K562 (cell line): ENCODE measurements around the gene WSCD2.

ENCODE experiments used
- CTCF ChIP-seq, 3 experiments: IDR thresholded peaks in 2 of 3; conservative IDR thresholded peaks in 1 of 3; 2 replicates each; pipeline ENCODE4 v1.5.1; 2011 to 2012; ENCODE audit warnings: low read length in 3 of 3, mild to moderate bottlenecking in 3 of 3, control low read depth in 2 of 3, improper control_type of control experiment in 1 of 3, inconsistent platforms in 1 of 3, low read depth in 1 of 3, mixed read lengths in 1 of 3, moderate library complexity in 1 of 3; ENCODE audit not compliant: insufficient read depth in 2 of 3
- EZH2 ChIP-seq: IDR thresholded peaks from 2 replicates; pipeline ENCODE4 v1.6.1; 2012; ENCODE audit warnings: low read depth, mild to moderate bottlenecking, inconsistent platforms, low read length, borderline replicate concordance
- JUND ChIP-seq, 2 experiments: IDR thresholded peaks; 2 replicates in 1 of 2; 3 replicates in 1 of 2; pipeline ENCODE4 v1.6.1; 2011; ENCODE audit warnings: borderline replicate concordance in 2 of 2, low read depth in 2 of 2, low read length in 2 of 2, improper control_type of control experiment in 1 of 2, missing biosample characterization in 1 of 2, missing genetic modification characterization in 1 of 2, missing genetic modification reagents in 1 of 2
- MYC ChIP-seq, 2 experiments: fragments of 250-450 bp in 1 of 2; sonication (Bioruptor Pico) in 1 of 2; IDR thresholded peaks; 2 replicates each; pipeline versions ENCODE4 v1.5.1 to v1.6.1; 2012 to 2021; ENCODE audit warnings: low read depth in 2 of 2, borderline replicate concordance in 1 of 2, improper control_type of control experiment in 1 of 2, low read length in 1 of 2, mild to moderate bottlenecking in 1 of 2, moderate library complexity in 1 of 2
- PCBP2 ChIP-seq: fragments of 200-400 bp; formaldehyde crosslinking; IDR thresholded peaks from 2 replicates; pipeline ENCODE4 v1.6.1; 2018; ENCODE audit warnings: low read length, low read depth, mild to moderate bottlenecking, moderate library complexity; ENCODE audit not compliant: poor library complexity, severe bottlenecking
- RBBP5 ChIP-seq: fragments of 200-600 bp; sonication (generic); IDR thresholded peaks from 2 replicates; pipeline ENCODE4 v1.6.1; 2012; ENCODE audit warnings: borderline replicate concordance, mild to moderate bottlenecking, low read length, control low read depth, inconsistent platforms; ENCODE audit not compliant: insufficient read depth, poor library complexity, severe bottlenecking
- YY1 ChIP-seq, 3 experiments: IDR thresholded peaks; 2 replicates each; pipeline ENCODE4 v1.6.1; 2011; ENCODE audit warnings: low read length in 2 of 3, mild to moderate bottlenecking in 2 of 3, moderate library complexity in 2 of 3, borderline replicate concordance in 1 of 3, control low read depth in 1 of 3, low read depth in 1 of 3; ENCODE audit not compliant: insufficient read depth in 3 of 3, insufficient replicate concordance in 2 of 3, control insufficient read depth in 1 of 3, insufficient read length in 1 of 3; ENCODE audit errors: extremely low read depth in 1 of 3
- ZHX1 ChIP-seq: fragments of 150-350 bp; conservative IDR thresholded peaks from 2 replicates; pipeline ENCODE4 v1.6.1; 2014; ENCODE audit warnings: low read length
- ZNF140 ChIP-seq: fragments of 250-450 bp; sonication (Bioruptor Pico); IDR thresholded peaks from 2 replicates; pipeline ENCODE4 v1.8.0; 2021; ENCODE audit warnings: moderate library complexity, mild to moderate bottlenecking, inconsistent platforms
- ZNF57 ChIP-seq: fragments of 450-650 bp; formaldehyde crosslinking; IDR thresholded peaks from 2 replicates; pipeline ENCODE4 v1.4.0; 2020; ENCODE audit warnings: mild to moderate bottlenecking, moderate library complexity

- TF ChIP-seq CTCF (IDR thresholded peaks at IDR 0.05 in 2 of 3, conservative IDR thresholded peaks at IDR 0.05 in 1 of 3; ENCODE audit: insufficient read depth in 2 of 3, low read depth in 1 of 3, low read length in 3 of 3) (no peak), ZNF140 (CRISPR knock-in tag) (no peak), PCBP2 (no peak), MYC (IDR thresholded peaks at IDR 0.05; ENCODE audit: low read depth, low read length) (no peak), MYC (CRISPR knock-in tag; IDR thresholded peaks at IDR 0.05; ENCODE audit: borderline replicate concordance, low read depth) (no peak), EZH2 (no peak), YY1 (IDR thresholded peaks at IDR 0.05; ENCODE audit: borderline replicate concordance in 1 of 3, control insufficient read depth in 1 of 3, extremely low read depth in 1 of 3, insufficient read depth in 3 of 3, insufficient read length in 1 of 3, insufficient replicate concordance in 2 of 3, low read depth in 1 of 3, low read length in 2 of 3) (no peak), ZNF57 (CRISPR knock-in tag) (no peak), JUND (IDR thresholded peaks at IDR 0.05; ENCODE audit: borderline replicate concordance, low read depth, low read length) (no peak), JUND (tag; IDR thresholded peaks at IDR 0.05; ENCODE audit: borderline replicate concordance, low read depth, low read length) (no peak), ZHX1 (no peak), RBBP5 (no peak)
Observed at GRCh38 chr12:108145011-108145410, 15.9 kb downstream of the WSCD2 start.
